Suprapubic skin (tissue), 4 donors: ENCODE data around the gene SESN1. TPM values are rescaled to one million over a fixed set of nuclear protein-coding genes. Genes with fewer than 3 reads are reported as not detected.
"Not testable (repeated sequence)": the region's sequence is repeated elsewhere in the genome, so short reads cannot be mapped to it uniquely, and the experiment has no call there.

ENCODE experiments used
- DNase-seq, 2 donors: peaks; one replicate each; pipeline ENCODE4 v3.0.0-alpha.2; 2019; ENCODE audit warnings: low spot score in 2 of 2
- H3K27ac ChIP-seq: fragments of 200-600 bp; sonication (generic); one replicate; pipeline ENCODE4 v1.5.1; 2019
- H3K27me3 ChIP-seq: fragments of 200-600 bp; sonication (generic); one replicate; pipeline ENCODE4 v1.5.1; 2019
- H3K36me3 ChIP-seq: fragments of 200-600 bp; sonication (generic); one replicate; pipeline ENCODE4 v1.5.1; 2019
- H3K4me1 ChIP-seq: fragments of 200-600 bp; sonication (generic); one replicate; pipeline ENCODE4 v1.5.1; 2019
- H3K4me3 ChIP-seq: fragments of 200-600 bp; sonication (generic); one replicate; pipeline ENCODE4 v1.5.1; 2019; ENCODE audit warnings: mild to moderate bottlenecking
- H3K9me3 ChIP-seq: fragments of 200-600 bp; sonication (generic); one replicate; pipeline ENCODE4 v1.5.1; 2019
- EP300 ChIP-seq: sonication (generic); formaldehyde crosslinking; IDR thresholded peaks from one replicate; pipeline ENCODE4 v1.6.1; 2017; ENCODE audit warnings: antibody characterized with exemption
- POLR2A ChIP-seq, 2 donors: fragments of 450-650 bp; IDR thresholded peaks; one replicate each; pipeline ENCODE4 v1.6.1; 2017; ENCODE audit warnings: antibody characterized with exemption in 2 of 2, mild to moderate bottlenecking in 2 of 2, moderate library complexity in 2 of 2
- POLR2AphosphoS5 ChIP-seq, 3 donors: sonication (generic); formaldehyde crosslinking; IDR thresholded peaks; one replicate each; pipeline ENCODE4 v1.6.1; 2017; ENCODE audit warnings: antibody characterized with exemption in 3 of 3
- WGBS: methylation state at CpG from one replicate; pipeline ENCODE4 v1.1.5; 2018; 5-methylcytosine and 5-hydroxymethylcytosine counted together
- total RNA-seq, 4 donors: library from RNA; depleted of rRNA; stranded (reverse); fragments of >200 nt; gene quantifications; one replicate each; pipeline ENCODE4 v1.1.0, GENCODE V29; 2016
- TF ChIP-seq, protein P1 (sequence below), 2 donors: fragments of 200-600 bp in 1 of 2; fragments of 450-650 bp in 1 of 2; sonication (generic) in 1 of 2; IDR thresholded peaks; one replicate each; pipeline ENCODE4 v1.5.1; 2016 to 2019; ENCODE audit warnings: antibody characterized with exemption in 2 of 2, mild to moderate bottlenecking in 1 of 2, moderate library complexity in 1 of 2

Gene SESN1
- total RNA-seq, 4 donors from 2014 or later, result 70.7 to 207 (median 86.7) TPM

DNA sequence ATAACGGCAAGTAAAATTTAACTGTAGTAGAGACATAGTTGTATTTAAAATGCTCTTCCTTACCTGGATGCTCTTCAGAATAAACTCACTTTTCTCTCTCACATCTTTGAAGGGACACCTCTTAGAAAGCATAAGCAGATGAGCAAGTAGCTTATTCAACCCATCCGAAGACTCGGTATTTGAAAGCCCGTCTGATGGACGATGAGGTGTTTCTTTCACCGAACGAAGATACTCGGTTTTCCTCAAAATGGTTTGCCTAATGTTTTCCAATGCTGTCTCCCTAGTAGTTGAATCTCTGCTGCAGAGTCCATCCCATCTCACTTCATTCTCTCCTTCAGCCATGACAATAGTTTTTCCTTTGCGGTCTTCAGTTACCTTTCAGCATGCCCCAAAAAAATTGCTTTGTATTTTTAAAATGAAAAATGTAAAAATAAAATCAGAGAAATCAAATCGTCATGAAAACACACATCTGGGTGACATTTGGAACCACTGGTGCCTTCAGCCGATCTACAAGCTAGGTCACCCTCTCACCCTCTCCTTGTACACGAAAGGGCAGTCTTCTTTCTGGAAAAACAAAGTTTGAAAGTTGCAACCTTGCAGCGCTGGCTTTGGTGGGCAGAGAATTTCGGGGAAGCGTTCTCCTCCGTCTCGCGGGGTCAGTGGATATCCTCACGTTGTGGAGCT lies 772 bp downstream of the SESN1 start:
- Histone ChIP-seq H3K27ac (peak overlapping the region; percentile 98), H3K27me3 (no peaks in the 10 kb centered on the region), H3K4me1 (peaks cover 59% of the 10 kb centered on the region), H3K9me3 (no peaks in the 10 kb centered on the region), H3K4me3 (peak overlapping the region; percentile 69), H3K36me3 (no peaks in the 10 kb centered on the region)
- TF ChIP-seq POLR2A (IDR thresholded peaks at IDR 0.05) (no peak), POLR2AphosphoS5 (IDR thresholded peaks at IDR 0.05) (no peak), EP300 (no peak)
- TF ChIP-seq, protein P1, sequence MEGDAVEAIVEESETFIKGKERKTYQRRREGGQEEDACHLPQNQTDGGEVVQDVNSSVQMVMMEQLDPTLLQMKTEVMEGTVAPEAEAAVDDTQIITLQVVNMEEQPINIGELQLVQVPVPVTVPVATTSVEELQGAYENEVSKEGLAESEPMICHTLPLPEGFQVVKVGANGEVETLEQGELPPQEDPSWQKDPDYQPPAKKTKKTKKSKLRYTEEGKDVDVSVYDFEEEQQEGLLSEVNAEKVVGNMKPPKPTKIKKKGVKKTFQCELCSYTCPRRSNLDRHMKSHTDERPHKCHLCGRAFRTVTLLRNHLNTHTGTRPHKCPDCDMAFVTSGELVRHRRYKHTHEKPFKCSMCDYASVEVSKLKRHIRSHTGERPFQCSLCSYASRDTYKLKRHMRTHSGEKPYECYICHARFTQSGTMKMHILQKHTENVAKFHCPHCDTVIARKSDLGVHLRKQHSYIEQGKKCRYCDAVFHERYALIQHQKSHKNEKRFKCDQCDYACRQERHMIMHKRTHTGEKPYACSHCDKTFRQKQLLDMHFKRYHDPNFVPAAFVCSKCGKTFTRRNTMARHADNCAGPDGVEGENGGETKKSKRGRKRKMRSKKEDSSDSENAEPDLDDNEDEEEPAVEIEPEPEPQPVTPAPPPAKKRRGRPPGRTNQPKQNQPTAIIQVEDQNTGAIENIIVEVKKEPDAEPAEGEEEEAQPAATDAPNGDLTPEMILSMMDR (IDR thresholded peaks at IDR 0.05), result no peak
- under 1% methylated on average over 16 of the region's 19 CpGs for WGBS
- DNase-seq, result no peak

DNA sequence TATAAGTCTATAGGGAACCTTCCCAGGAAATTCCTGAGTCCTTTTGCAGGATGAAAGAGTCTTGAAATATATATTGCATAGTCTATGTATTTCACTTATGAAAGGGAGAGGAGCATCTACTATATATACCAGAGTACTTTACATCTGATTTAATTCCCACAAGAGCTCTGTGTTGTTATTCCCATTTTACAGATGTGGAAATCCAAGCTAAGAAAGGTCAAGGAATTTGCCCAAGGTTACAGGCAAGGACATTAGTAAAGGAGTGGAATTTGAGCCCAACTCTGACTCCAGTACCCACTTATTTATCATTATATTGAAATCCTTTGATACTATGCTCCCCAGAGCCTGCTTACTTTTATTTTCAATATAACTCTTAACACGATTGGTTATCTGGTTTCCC lies 2.6 kb downstream of the SESN1 start:
- Histone ChIP-seq H3K27me3 (no peaks in the 10 kb centered on the region), H3K4me3 (peak overlapping the region; percentile 69), H3K36me3 (no peaks in the 10 kb centered on the region), H3K27ac (no peak overlapping the region), H3K4me1 (peaks cover 69% of the 10 kb centered on the region), H3K9me3 (no peaks in the 10 kb centered on the region)
- TF ChIP-seq POLR2AphosphoS5 (IDR thresholded peaks at IDR 0.05), result no peak
- WGBS, result 50% methylated on average over 1 of the region's 1 CpG
- no peak for DNase-seq

DNA sequence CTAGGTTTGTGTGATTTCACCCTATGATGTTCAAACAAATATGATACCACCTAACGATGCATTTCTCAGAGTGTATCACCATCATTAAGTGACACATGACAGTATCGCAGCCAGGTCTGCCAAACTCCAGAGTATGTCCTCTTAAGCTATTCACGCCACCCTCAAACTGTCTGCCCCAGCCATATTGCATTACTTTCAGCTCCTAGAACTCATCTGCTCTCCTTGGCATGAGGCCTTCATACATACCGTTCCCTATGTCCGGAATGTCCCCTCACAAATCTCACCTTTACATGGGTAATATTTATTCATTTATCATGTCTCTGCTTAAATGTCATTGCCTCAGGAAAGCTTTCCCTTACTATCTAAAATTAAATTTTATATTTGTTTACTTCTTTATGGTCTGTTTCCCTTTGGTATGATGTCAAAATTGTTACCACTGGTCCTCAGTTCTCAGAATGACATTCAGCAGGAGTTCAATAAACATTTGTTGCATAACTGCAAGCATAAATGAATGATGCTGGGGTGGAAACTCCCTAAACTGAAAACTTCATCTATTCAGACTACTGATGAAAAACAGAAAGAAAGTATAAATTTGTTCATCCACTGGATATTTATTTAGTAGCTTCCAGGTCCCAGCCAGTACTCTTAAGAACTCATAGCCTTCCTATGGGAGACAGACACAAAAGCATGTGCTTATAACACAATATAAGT lies 3.2 kb downstream of the SESN1 start:
- no peak for TF ChIP-seq EP300
- TF ChIP-seq, protein P1 (IDR thresholded peaks at IDR 0.05), result no peak
- no peak for TF ChIP-seq POLR2A (IDR thresholded peaks at IDR 0.05)
- no peak for TF ChIP-seq POLR2AphosphoS5 (IDR thresholded peaks at IDR 0.05)
- Histone ChIP-seq H3K27me3 (no peaks in the 10 kb centered on the region), H3K27ac (no peak overlapping the region), H3K9me3 (no peaks in the 10 kb centered on the region), H3K36me3 (no peaks in the 10 kb centered on the region), H3K4me3 (peak overlapping the region; percentile 69), H3K4me1 (peaks cover 67% of the 10 kb centered on the region)
- DNase-seq, result no peak
- WGBS, result 92% methylated on average over 5 of the region's 5 CpGs

DNA sequence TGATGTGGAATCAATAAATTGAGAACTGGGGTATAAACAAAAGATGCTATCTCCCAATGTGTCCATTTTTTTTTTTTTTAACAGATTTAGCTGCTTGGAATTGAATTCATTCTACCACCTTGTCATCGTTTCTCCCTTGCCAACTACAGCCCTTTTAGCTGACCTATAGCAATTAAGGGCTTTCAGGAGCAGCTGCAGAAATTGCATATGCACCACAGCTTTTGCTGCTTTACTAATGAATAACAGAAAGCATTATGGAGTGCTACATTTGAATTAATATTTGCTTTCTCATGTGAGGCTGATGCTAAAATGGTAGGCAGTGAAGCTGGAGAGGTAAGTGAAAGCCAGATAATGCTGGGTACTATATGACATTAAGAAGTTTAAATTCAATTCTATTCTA lies 5.7 kb downstream of the SESN1 start:
- Histone ChIP-seq H3K27me3 (no peaks in the 10 kb centered on the region), H3K9me3 (no peaks in the 10 kb centered on the region), H3K4me1 (peaks cover 57% of the 10 kb centered on the region), H3K27ac (no peak overlapping the region), H3K36me3 (peaks cover 4% of the 10 kb centered on the region), H3K4me3 (no peak overlapping the region)
- DNase-seq, result no peak
- 79% methylated on average over 1 of the region's 1 CpG for WGBS
- TF ChIP-seq POLR2A (IDR thresholded peaks at IDR 0.05) (no peak), EP300 (no peak), POLR2AphosphoS5 (IDR thresholded peaks at IDR 0.05) (no peak)
- TF ChIP-seq, protein P1 (IDR thresholded peaks at IDR 0.05), result no peak

DNA sequence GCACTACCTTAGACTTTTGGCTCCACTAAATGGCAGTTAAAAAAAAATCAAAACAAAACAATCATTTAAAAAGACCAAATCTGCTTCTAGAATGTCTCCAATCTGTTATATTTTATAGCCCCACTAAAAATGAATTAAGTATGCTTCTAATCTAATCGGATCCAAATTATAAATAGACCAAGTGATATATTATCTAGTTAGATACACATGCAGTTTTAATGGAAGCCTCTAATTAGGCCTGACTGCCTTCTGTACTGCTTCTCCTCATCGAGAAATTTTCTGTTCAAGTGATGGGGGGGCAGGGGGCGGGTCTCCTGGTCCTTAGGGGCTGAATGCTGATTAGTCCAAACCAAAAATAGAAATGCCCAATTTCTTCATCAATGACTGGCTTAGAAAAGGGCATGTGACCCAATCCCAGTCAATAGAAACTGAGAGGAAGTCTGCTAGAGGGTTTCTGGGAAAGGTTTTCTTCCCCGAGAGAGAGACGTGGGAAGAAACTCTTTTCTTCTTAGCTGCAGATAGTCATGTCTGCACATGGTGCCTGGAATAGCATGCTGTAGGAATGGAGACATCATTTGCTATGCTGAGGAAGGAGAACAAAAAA lies 6.9 kb downstream of the SESN1 start:
- 68% methylated on average over 5 of the region's 5 CpGs for WGBS
- Histone ChIP-seq H3K27me3 (no peaks in the 10 kb centered on the region), H3K27ac (no peak overlapping the region), H3K4me1 (peaks cover 45% of the 10 kb centered on the region), H3K4me3 (no peak overlapping the region), H3K9me3 (no peaks in the 10 kb centered on the region), H3K36me3 (peaks cover 4% of the 10 kb centered on the region)
- no peak for DNase-seq
- TF ChIP-seq, protein P1 (IDR thresholded peaks at IDR 0.05), result no peak
- TF ChIP-seq POLR2AphosphoS5 (IDR thresholded peaks at IDR 0.05) (no peak), EP300 (no peak), POLR2A (IDR thresholded peaks at IDR 0.05) (no peak)

DNA sequence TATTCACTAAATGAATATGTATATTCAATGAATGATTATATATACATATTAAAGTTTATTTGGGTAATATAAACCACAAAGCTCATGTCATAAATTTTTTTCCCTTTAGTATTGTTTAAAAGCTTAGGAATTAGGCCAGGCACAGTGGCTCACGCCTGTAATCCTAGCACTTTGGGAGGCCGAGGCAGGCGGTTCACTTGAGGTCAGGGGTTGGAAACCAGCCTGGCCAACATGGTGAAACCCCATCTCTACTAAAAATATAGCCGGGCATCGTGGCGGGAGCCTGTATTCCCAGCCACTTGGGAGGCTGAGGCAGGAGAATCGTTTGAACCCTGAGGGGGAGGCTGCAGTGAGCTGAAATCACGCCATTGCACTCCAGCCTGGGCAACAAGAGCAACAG lies 10.5 kb downstream of the SESN1 start:
- not testable (repeated sequence) for H3K36me3 ChIP-seq, H3K4me3 ChIP-seq, H3K9me3 ChIP-seq, DNase-seq, H3K27ac ChIP-seq, H3K27me3 ChIP-seq
- H3K4me1 ChIP-seq, result peaks cover 11% of the 10 kb centered on the region
- 88% methylated on average over 8 of the region's 8 CpGs for WGBS
